ENCODE measurements around the gene FSTL4.

- TF ChIP-seq CTCF (IDR thresholded peaks at IDR 0.05) (no peak), ZFX (IDR thresholded peaks at IDR 0.05; ENCODE audit: borderline replicate concordance) (no peak)
Observed at GRCh38 chr5:133599600-133599999, 12.7 kb downstream of the FSTL4 start.
